LoVo (cell line): Measurements from ENCODE around the gene OR4D1.
"Not testable (repeated sequence)": the region's sequence is repeated elsewhere in the genome, so short reads cannot be mapped to it uniquely, and the experiment has no call there.

Experiments
- DNase-seq: peaks from one replicate; pipeline ENCODE4 v3.0.0-alpha.2; 2016; ENCODE audit warnings: low spot score

The OR4D1 gene

DNA sequence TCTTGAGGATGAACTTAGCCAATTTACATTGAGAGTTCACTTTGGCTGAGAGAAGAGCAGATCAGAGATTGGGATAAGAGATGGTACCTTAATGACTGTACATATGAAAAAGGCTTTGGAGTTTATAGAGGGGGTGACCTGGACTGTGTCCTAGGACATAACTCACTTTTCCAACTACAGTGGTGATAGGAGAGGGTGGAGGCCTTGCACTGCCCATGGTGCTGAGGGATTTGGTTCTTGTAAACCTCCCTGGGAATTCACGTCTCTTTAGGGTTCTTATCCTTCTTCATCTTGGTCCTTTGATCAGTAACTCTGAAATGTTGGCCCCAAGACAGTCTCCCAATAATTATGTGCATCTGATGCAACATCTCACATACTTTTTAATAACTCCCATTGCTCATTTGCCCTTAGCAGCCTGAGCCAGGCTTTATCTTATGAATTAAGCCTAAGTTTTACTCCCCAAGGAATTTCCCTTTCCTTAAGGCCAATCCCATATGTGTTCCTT, at the start of gene OR4D1:
OR4D1 (plus strand) TSS at position 455 of the 505 bp plus-strand sequence. CDS start 6,770 bp downstream, outside the sequence.
- DNase-seq, result no peak

DNA sequence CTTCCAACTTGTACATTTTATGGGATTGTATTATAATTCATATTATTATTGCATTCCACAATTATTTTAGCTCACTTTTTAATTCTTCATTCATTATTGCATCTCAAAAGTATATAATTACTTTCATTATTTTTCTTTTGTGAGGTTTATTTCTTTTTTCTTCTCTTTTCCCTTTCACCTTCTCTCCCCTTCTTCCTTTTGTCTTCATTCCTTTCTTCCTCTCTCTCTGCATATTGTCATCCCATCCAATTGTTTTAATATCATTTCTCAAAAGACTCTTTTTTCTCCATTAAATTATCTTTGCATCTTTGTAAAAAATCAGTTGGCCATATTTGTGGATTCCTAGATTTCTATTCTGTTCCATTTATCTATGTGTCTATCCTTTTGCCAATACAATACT, 47.7 kb upstream of the OR4D1 start:
- DNase-seq, result no peak

DNA sequence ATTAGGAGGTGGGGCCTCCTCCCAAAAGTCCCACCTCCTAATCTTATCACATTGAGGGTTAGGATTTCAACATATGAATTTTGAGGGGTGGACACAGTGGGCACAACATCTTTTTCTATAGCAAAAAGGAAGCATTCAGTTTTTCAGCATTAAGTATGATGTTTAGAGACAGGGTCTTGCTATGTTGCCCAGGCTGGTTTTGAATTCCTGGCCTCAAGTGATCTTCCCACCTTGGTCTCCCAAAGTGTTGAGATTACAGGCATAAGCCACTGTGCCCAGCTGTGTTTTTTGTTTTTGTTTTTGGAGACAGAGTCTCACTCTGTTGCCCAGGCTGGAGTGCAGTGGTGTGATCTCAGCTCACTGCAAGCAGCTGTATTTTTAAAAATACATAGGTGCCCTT, 46.3 kb upstream of the OR4D1 start:
- DNase-seq, result not testable (repeated sequence)

DNA sequence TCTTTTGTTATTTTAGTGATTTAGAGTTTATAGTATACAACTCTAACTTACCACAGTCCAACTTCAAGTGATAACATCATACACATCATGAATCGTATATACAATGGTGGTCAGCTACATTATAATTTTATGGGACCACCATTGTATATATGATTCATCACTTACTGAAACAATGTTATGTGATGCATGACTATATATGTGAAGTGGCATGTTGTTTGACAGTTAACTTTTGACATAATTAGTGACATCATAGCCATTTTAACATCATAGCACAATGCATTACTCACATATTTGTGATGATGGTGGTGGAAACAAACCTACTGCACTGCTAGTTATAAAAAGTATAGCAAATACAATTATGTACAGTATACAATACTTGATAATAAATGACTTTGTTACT, 43.1 kb upstream of the OR4D1 start:
- DNase-seq, result no peak

DNA sequence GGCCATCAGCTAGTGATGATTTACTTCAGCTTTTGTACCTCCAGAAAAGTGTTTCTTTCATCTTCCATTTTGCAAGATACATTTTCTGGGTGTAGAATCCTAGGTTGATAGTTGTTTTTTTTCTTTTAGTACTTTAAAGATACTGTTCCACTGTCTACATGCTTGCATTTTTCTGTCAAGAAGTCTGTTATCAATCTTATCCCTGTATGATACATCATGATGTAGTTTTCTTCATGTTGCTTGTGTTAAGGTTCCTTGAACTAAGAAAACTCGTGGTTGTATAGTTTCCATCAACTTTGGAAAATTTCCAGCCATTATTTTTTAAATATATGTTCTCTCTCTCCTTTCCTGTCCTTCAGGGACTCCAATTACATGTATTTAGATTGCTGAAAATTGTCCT, 40.9 kb upstream of the OR4D1 start:
- DNase-seq, result no peak

DNA sequence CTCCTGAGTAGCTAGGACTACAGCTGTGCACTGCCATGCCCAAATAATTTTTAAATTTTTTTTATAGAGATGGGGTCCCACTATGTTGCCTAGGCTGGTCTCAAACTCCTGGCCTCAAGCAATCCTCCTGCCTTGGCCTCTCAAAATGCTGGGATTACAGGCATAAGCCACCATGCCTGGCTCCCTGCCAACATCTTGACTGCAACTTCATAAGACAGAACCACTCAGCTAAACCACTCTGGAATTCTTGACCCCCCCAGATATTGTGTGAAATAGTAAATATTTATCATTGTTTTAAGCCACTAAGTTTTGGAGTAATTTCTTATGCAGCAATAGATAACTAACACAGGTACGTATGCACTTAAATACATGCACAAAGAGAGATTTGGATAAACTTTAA, 39.0 kb upstream of the OR4D1 start:
- DNase-seq, result no peak

DNA sequence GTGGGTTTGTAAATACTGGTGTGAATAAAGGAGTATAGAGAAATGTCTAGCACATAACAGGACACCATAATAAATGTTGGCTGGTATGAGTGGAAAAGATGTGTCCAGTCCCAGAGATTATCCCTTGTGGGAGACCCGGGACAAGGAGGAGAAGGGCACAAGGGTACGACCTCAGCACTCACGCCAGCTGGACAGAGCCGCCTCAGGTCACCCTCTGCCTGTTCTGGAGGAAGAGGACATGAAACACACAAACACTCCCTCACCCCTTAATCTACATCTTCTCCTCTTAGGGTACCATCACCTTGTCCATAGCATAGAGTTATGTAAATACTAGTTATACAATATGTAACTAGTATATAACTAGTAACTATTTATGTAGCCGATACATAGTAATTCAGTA, 38.2 kb upstream of the OR4D1 start:
- no peak for DNase-seq

DNA sequence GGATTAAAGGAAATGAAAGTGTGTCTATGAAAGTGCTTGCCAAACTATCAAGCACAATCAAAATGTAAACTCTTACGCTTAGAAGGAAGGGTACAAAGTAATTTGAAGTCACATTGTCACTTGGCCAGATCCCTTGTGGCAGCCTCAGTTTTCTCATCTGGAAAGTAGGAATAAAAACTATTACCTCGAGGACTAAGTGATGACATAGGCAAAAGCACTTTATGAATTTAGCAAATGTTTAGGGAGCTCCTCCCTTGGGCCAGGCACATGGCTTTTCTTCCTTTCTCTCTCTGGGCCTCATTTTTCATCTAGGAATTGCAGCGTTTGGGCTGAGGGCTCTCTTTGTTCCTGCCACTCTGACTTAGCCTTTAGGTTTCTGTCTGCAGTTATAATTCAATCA, 36.5 kb upstream of the OR4D1 start:
- no peak for DNase-seq

DNA sequence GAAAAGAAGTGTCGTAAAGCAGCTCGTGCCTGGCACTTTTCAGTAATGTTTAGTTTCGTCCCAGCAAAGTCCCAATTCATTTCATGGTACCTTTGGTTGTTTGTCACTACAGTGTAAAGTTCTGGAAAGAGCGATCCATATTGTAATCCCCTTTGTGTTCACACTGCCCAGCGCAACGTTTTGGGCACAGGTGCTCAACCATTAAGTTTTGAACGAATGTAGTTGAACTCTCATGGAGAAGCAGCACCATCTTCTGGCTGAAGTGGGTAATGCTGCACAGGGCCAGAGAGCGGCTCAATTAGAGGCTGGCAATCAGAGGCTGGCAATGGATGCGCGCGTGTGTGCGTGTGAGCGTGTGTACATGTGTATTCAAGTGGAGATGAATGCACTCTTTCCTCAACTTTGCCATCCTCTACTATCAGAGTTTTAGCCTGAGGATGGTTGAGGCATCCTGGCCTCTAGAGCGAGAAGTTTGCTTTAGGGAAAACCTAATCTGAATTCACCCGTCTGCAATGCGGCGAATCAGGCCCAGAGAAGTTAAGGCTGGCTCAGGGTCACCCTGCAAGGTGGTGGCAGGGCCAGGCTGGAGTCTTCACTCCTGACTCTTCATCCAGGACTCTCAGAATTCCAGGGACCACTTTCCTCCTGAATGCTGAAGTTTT, 35.1 kb upstream of the OR4D1 start:
- DNase-seq, result peak; percentile 70

DNA sequence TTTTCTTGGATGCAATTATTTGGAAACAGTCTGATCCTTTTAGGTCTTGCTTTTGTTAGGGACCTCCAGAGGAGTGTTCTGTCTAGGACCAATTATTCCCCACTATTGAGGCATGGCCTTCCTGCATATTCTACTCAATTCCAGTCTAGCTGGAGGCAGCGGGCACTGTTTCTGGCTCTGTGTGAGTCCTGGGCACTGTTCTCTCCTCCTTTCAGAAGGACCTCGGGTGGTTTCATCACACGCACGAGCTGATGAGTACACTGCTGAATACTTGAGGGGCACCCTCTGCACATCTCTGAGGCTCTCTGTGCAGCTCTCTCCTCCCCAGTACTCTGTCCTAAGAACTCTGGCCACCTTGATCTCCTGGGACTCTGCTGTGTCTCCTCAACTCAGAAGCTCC, 34.2 kb upstream of the OR4D1 start:
- DNase-seq, result no peak

DNA sequence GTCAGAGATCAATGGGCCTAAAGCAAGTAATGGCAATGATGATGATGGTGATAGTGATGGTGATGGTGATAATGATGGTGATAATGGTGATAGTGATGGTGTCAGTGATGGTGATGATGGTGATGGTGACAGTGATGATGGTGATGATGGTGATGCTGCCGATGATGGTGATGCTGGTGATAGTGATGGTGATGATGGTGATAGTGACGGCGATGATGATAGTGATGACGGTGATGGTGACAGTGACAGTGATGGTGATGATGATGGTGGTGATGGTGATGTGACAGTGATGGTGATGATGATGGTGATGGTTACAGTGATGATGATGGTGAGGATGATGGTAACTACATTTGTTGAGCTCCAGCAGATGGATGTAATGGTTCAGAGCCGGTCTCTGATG, 30.8 kb upstream of the OR4D1 start:
- no peak for DNase-seq

DNA sequence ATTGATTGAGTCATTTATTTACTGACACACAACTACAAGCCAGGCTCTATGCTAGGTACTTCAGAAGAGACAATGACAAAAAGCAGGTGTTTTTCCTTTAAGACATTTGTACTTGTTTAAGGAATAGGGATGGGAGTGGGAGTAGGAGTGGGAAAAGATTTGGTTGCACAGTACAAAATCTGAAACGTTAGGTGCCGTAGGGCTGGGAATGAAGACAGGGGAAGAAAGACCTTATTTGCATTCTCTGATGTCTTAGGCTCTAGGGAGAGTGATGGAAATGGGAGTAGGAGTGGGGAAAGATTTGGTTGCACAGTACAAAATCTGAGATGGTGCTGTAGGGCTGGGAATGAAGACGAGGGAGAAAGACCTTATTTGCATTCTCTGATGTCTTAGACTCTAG, 28.7 kb upstream of the OR4D1 start:
- no peak for DNase-seq

DNA sequence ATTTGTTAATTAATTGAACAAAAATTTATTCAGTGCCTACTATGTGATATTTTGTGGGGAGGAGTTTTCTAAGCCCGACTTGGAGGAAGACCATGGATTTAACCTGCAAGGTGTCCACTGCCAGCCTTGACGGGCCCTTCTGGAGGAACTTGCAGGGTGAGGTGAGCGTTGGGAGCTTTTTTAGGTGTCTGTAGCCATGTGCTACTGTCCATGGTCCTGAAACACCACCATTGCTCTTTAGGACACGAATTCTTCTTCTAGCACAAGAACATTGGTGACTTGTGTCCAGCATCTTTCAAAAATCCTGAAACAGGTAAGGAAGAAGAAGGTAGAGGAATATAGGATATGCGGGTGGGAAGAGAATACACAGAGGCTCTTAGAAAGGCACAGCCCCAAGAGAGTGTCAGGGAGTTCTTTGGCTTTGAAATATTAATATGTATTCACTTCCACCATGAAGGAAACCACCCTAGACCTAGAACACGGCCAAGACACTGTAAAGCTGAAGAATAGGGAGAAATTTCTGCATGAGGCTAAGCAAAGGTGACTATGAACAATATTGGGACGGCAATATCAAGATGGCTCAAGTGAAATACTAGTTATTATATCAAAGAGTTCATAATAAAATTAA, 27.9 kb upstream of the OR4D1 start:
- peak; percentile 58 for DNase-seq

DNA sequence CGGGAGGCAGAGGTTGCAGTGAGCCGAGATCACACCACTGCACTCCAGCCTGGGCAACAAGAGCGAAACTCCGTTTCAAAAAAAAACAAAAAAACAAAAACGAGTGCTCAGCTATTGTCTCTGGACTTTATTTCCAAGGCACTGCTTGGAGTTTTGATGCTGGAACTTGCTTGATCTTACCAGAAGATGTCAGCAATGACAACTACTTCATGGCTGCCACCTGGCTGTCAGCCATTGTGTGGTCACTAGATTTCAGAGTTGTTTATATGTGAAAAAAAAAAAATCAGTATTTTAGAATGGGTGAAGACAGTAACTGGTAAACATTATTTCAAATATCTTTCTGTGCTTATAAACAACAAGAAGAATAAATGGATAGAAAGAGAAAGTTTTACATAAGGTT, 26.3 kb upstream of the OR4D1 start:
- DNase-seq, result peak; percentile 29

DNA sequence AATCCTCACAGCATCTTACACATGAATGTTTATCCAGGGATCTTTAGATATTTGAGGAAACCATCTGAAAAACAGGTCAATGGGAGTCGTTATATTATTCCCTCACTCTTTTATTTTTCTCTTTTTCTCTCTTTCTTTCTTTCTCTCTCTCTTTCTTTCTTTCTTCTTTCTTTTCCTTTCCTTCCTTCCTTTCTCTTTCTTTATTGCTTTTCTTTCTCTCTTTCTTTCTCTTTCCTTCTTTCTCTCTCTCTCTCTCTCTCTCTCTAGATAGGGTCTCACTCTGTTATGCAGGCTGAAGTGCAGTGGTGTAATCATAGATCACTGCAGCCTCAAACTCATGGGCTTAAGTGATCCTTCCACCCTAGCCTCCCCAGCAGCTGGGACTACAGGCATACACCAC, 20.3 kb upstream of the OR4D1 start:
- no peak for DNase-seq

DNA sequence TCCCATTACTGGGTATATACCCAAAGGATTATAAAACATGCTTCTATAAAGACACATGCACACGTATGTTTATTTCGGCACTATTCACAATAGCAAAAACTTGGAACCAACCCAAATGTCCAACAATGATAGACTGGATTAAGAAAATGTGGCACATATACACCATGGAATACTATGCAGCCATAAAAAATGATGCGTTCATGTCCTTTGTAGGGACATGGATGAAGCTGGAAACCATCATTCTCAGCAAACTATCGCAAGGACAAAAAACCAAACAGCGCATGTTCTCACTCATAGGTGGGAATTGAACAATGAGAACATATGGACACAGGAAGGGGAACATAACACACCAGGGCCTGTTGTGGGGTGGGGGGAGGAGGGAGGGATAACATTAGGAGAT, 15.5 kb upstream of the OR4D1 start:
- not testable (repeated sequence) for DNase-seq

DNA sequence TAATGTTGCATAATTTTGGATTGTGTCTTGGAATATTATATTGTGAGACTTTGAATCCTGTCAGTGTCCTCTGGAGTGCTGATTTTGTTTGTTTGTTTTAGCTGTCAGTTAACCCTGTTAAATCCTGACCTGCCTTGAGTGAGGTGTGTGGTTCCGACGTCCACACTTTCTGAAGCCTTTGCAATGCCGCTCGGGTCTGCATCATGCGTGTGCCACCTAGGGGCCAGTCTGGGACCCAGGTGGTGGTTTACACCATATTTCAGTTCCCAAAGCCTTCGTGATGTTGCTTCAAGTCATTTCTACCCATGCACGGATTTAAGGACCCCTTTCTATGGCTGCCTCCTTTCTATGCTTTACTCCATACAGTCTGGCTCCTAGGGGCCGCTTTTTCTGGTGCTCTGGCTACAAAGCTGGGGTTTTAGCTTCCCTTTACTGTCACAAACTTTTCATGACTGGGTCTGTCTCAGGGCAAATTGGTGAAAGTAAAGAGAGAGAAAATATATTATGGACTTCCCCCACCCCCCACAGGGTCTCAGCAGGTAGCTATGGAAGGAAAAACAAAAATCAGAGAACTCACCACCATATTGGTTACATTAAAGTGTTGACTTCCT, 11.4 kb upstream of the OR4D1 start:
- DNase-seq, result peak; percentile 38

DNA sequence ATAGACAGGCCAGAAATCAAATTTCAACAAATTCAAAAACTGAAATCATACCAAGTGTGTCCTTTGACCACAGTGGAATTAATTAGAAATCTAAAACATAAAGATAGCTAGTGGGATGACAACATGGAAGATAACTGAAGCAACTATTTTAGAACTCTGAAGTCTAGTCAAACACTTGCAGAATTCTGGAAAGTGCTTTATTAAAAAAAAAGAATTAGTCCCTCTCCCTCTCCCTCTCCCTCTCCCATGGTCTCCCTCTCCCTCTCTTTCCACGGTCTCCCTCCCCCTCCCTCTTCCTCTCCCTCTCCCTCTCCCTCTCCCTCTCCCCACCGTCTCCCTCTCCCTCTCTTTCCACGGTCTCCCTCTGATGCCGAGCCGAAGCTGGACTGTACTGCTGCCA, 6.7 kb upstream of the OR4D1 start:
- DNase-seq, result no peak

DNA sequence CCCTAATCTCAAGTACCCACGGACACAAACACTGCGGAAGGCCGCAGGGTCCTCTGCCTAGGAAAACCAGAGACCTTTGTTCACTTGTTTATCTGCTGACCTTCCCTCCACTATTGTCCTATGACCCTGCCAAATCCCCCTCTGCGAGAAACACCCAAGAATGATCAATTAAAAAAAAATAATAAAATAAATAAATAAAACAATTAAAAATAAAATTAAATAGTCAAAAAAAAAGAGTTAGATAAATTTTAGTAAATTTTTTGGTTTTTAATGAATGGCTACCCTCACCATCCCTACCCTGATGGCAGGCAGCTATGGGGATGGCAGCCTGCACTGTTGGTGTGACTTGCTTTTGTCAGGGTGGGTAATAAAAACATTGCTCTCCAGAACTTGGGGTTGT, 4.8 kb upstream of the OR4D1 start:
- not testable (repeated sequence) for DNase-seq

DNA sequence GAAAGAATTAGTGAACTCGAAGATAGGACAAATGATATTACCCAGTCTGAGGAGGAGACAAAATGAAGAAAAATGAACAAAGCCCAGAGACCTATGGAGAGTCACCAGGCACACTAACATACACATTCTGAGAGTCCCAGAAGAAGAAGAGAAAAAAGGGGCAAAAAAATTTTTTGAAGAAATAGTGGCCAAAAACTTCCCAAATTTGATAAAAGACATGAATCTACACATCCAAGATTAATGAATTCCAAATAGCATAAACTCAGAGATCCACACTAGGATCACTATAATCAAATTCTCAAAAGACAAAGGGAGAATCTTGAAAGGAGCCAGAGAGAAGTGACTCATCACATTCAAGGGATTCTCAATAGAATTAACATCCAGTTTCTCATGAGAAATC, 3.4 kb upstream of the OR4D1 start:
- no peak for DNase-seq

DNA sequence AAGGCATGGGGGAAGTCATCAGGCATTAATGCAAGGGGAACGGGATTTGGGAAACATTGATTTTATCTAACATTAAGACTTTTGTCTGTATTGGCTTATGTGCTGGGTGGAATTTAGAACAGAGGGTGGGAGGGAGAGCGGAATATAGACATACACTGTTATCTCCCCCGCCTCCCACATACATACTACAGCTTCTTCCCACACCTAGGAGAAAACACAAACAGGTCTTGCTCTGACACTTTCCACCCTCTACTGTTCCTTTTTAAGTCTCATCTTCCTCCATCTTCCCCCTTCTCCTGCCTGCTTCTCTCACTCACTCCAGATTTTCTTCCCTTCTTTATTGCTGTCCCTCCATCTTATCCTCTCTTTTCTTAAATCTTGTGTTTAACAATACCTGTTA, 425 bp downstream of the OR4D1 start:
- DNase-seq, result no peak

DNA sequence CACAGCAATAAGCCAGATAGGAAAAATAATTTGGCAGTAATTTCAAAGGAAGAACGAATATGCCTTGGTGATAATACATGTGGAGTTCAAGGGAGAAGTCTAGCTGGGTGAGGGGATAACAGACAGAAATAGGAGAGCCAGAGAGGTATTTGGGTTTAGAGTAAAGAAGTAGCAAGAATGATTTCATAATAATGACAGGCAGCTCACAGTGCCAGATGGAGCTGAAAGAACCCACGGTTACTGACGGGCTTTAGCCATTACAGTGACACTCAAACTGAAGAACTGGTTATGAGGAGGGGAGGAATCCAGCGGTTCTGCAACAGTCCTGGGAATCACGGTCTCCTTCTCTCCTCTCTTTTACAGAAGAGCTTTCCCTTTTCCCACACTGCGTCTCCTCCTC, 2.2 kb downstream of the OR4D1 start:
- DNase-seq, result no peak

DNA sequence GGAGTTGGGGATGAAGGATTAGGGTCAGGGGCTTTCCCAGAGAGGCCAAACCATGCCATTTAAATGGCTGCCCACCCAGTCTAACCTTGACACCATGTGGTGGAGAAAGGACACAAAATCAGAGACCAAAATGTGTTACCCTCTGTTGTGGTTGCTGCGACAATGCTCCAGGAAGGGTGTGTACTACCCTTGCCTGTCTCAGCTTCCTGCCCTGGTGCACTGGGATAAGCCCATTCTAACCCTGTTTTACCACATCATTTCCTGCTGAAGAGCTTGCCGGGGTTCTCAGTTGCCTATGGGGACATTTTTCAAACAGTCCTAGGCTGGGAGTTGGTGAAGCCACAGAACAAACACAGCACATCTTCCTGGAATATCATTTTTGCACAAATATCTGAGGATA, 4.9 kb downstream of the OR4D1 start:
- no peak for DNase-seq

DNA sequence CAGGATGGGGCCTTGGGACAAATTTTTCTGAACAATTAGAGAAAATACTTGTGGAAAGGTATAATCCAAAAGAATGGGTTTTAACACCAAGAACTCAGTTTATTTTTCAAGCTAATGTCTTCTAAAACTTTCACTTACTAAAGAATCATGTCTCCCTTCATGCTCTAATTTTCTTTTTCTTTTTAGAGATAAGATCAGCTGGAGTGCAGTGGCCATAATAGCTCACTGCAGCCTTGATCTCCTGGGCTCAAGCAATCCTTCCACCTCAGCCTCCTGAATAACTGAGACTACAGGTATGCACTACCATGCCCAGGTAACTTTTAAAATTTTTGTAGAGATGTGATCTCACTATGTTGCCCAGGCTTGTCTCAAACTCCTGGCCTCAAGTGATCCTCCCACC, 5.5 kb downstream of the OR4D1 start:
- no peak for DNase-seq
